ENCODE results near the gene NALCN.
A peak's percentile ranks its signal among the peaks of the same experiment; 100 is the strongest.

Gene NALCN

GRCh38 chr13:101190337-101190736, 226.0 kb downstream of the NALCN start:
- no peak for FAIRE-seq

GRCh38 chr13:101185606-101186005, 230.7 kb downstream of the NALCN start:
- FAIRE-seq, result no peak

- no peak for FAIRE-seq
These were observed 235.1 kb downstream of the NALCN start for GRCh38 chr13:101181076-101181685.

- no peak for FAIRE-seq
These were observed 237.3 kb downstream of the NALCN start for GRCh38 chr13:101179021-101179420.

GRCh38 chr13:101178406-101178805, 237.9 kb downstream of the NALCN start:
- FAIRE-seq, result no peak

GRCh38 chr13:101170306-101170705, 246.0 kb downstream of the NALCN start:
- FAIRE-seq, result no peak

- FAIRE-seq, result no peak
These were observed 259.0 kb downstream of the NALCN start for GRCh38 chr13:101157261-101157660.

GRCh38 chr13:101155920-101156319, 260.4 kb downstream of the NALCN start:
- no peak for FAIRE-seq

- no peak for FAIRE-seq
These were observed 264.1 kb downstream of the NALCN start for GRCh38 chr13:101152184-101152583.

- no peak for FAIRE-seq
These were observed 265.3 kb downstream of the NALCN start for GRCh38 chr13:101150998-101151397.

GRCh38 chr13:101149735-101150384, 266.4 kb downstream of the NALCN start:
- FAIRE-seq, result no peak

- FAIRE-seq, result no peak
These were observed 270.0 kb downstream of the NALCN start for GRCh38 chr13:101146101-101146898.

- peak; percentile 98 for FAIRE-seq
These were observed 271.4 kb downstream of the NALCN start for GRCh38 chr13:101144808-101145419.

GRCh38 chr13:101140936-101141335, 275.4 kb downstream of the NALCN start:
- FAIRE-seq, result no peak

GRCh38 chr13:101140087-101140770, 276.1 kb downstream of the NALCN start:
- no peak for FAIRE-seq

- FAIRE-seq, result no peak
These were observed 277.2 kb downstream of the NALCN start for GRCh38 chr13:101139081-101139480.

- FAIRE-seq, result peak; percentile 70
These were observed 288.5 kb downstream of the NALCN start for GRCh38 chr13:101127741-101128353.

GRCh38 chr13:101123028-101123427, 293.3 kb downstream of the NALCN start:
- FAIRE-seq, result no peak

GRCh38 chr13:101121608-101122007, 294.7 kb downstream of the NALCN start:
- FAIRE-seq, result no peak

- no peak for FAIRE-seq
These were observed 296.3 kb downstream of the NALCN start for GRCh38 chr13:101120007-101120406.

- FAIRE-seq, result no peak
These were observed 299.5 kb downstream of the NALCN start for GRCh38 chr13:101116826-101117225.

GRCh38 chr13:101116341-101116740, 300.0 kb downstream of the NALCN start:
- no peak for FAIRE-seq

Data from endometrium (tissue), 2 donors.